GM12878 (cell line): ENCODE results near the gene CASP6. TPM values are rescaled to one million over a fixed set of nuclear protein-coding genes. Genes with fewer than 3 reads are reported as not detected.

Source experiments
- ATAC-seq: fragments of 200-7000 bp; cut with Tn5 transposase; 3 replicates; pipeline ENCODE4 v1.9.1; 2020; ENCODE audit warnings: mild to moderate bottlenecking, moderate library complexity
- BruUV-seq: library from RNA; stranded (reverse); fragments of 400-500 nt; replicated peaks from 2 replicates; lab custom pipeline; 2021; lab: Mats Ljungman, UMichigan
- CTCF ChIA-PET: fragments of 300-600 bp; sonication (Branson Sonifier 250); formaldehyde crosslinking; extraction: SDS; loops from one replicate; lab custom pipeline; 2021; ENCODE audit warnings: inconsistent platforms; lab: Yijun Ruan, JAX
- POLR2A ChIA-PET: fragments of 350-600 bp; formaldehyde crosslinking; extraction: SDS; loops from one replicate; lab custom pipeline; 2021; ENCODE audit warnings: inconsistent platforms; lab: Charles Lee
- RAD21 ChIA-PET: fragments of 300-600 bp; sonication (Branson Sonifier 250); formaldehyde crosslinking; loops from one replicate; lab custom pipeline; 2023; ENCODE audit warnings: antibody characterized with exemption; ENCODE audit not compliant: unreplicated experiment; lab: Charles Lee
- SMC1A ChIA-PET: fragments of 300-600 bp; sonication (Branson Sonifier 250); formaldehyde crosslinking; loops from one replicate; lab custom pipeline; 2023; ENCODE audit not compliant: unreplicated experiment, uncharacterized antibody; lab: Charles Lee
- DNase-seq: peaks from one replicate; pipeline ENCODE4 v3.0.0-alpha.2; 2011; ENCODE audit warnings: low read depth, low spot score
- FAIRE-seq: peaks from 3 replicates; lab custom pipeline; 2011; peaks lifted over from hg19 to GRCh38; lab: Jason Lieb, UNC
- H2AFZ ChIP-seq: 2 replicates; pipeline ENCODE4 v1.6.0; 2011; ENCODE audit warnings: low read depth, low read length, control low read depth; ENCODE audit not compliant: control insufficient read depth
- H3K27ac ChIP-seq: 2 replicates; pipeline ENCODE4 v1.5.1; 2011; ENCODE audit warnings: control low read depth; ENCODE audit not compliant: control insufficient read depth, insufficient read depth
- H3K27me3 ChIP-seq, 2 experiments: replicated peaks in 1 of 2; 2 replicates each; pipeline versions ENCODE4 v1.6.0 to v1.6.1; 2011; ENCODE audit warnings: low read length in 1 of 2; ENCODE audit not compliant: control insufficient read depth in 2 of 2, insufficient read depth in 2 of 2
- H3K36me3 ChIP-seq, 2 experiments: 2 replicates each; pipeline ENCODE4 v1.5.1; 2011; ENCODE audit warnings: low read length in 1 of 2; ENCODE audit not compliant: control insufficient read depth in 2 of 2, insufficient read depth in 2 of 2
- H3K4me1 ChIP-seq: 2 replicates; pipeline ENCODE4 v1.6.1; 2011; ENCODE audit warnings: mild to moderate bottlenecking, low read length, moderate library complexity, mixed read lengths; ENCODE audit not compliant: control insufficient read depth, insufficient read depth
- H3K4me2 ChIP-seq: 2 replicates; pipeline ENCODE4 v1.6.0; 2011; ENCODE audit warnings: control low read depth; ENCODE audit not compliant: control insufficient read depth, insufficient read depth
- H3K4me3 ChIP-seq: fragments of 200-600 bp; sonication (generic); 2 replicates; pipeline ENCODE4 v1.5.1; 2016
- H3K79me2 ChIP-seq: 2 replicates; pipeline ENCODE4 v1.6.0; 2011; ENCODE audit warnings: low read length; ENCODE audit not compliant: control insufficient read depth, insufficient read depth
- H3K9ac ChIP-seq: 2 replicates; pipeline ENCODE4 v1.8.0; 2011; ENCODE audit warnings: low read length, control low read depth, mixed read lengths; ENCODE audit not compliant: control insufficient read depth, insufficient read depth
- H3K9me3 ChIP-seq: replicated peaks from 3 replicates; pipeline ENCODE4 v1.5.1; 2011; ENCODE audit warnings: mild to moderate bottlenecking, low read length; ENCODE audit not compliant: control insufficient read depth, insufficient read depth
- H4K20me1 ChIP-seq: 2 replicates; pipeline ENCODE4 v1.6.0; 2011; ENCODE audit not compliant: control insufficient read depth, insufficient read depth
- GATAD2B ChIP-seq: fragments of 450-650 bp; conservative IDR thresholded peaks from 2 replicates; pipeline ENCODE4 v1.6.1; 2017; ENCODE audit warnings: low read depth, mild to moderate bottlenecking, moderate library complexity
- NKRF ChIP-seq: fragments of 450-650 bp; conservative IDR thresholded peaks from 2 replicates; pipeline ENCODE4 v1.6.1; 2017; ENCODE audit warnings: mild to moderate bottlenecking, moderate library complexity
- PAX8 ChIP-seq: fragments of 450-650 bp; IDR thresholded peaks from 2 replicates; pipeline ENCODE4 v1.6.1; 2017; ENCODE audit warnings: mild to moderate bottlenecking, moderate library complexity
- PKNOX1 ChIP-seq: fragments of 450-650 bp; IDR thresholded peaks from 2 replicates; pipeline ENCODE4 v1.6.1; 2016; ENCODE audit warnings: mild to moderate bottlenecking
- RUNX3 ChIP-seq: IDR thresholded peaks from 2 replicates; pipeline ENCODE4 v1.6.1; 2012; ENCODE audit warnings: low read length, inconsistent platforms
- ZNF274 ChIP-seq: IDR thresholded peaks from one replicate; pipeline ENCODE4 v1.8.0; 2011; ENCODE audit not compliant: insufficient read length, insufficient read depth
- WGBS: methylation state at CpG from one replicate; pipeline ENCODE4 v1.1.6; 2016; ENCODE audit warnings: low lambda C conversion rate; ENCODE audit not compliant: insufficient replicate concordance, insufficient coverage; ENCODE audit errors: missing lambda C conversion rate; 5-methylcytosine and 5-hydroxymethylcytosine counted together
- in situ Hi-C: fragments of 300-500 bp; cut with MboI; formaldehyde crosslinking; loops from 9 replicates; pipeline ENCODE4 v1.14.3; 2018; ENCODE audit warnings: mixed read lengths
- intact Hi-C: fragments of 100-400 bp; cut with micrococcal nuclease; formaldehyde crosslinking; loops from one replicate; pipeline ENCODE4 v1.14.2; 2022; ENCODE audit not compliant: unreplicated experiment
- polyA plus RNA-seq, 11 experiments: library from polyadenylated mRNA; depleted of rRNA in 4 of 11; unstranded in 6 of 11; stranded (reverse) in 5 of 11; fragments of >200 nt; fragmentation: Nextera tagmentation in 4 of 11; fragmentation: Illumina TruSeq in 1 of 11; extraction: Ambion mirVana in 4 of 11; extraction: Trizol in 1 of 11; gene quantifications; 1 replicate in 1 of 11; 2 replicates in 10 of 11; pipeline versions ENCODE4 v1.2.1 to v1.2.3, GENCODE V29; 2011 to 2016; ENCODE audit warnings: inconsistent platforms in 2 of 11, missing spikeins in 2 of 11, low read depth in 1 of 11
- total RNA-seq, 4 experiments: library from RNA; depleted of rRNA in 3 of 4; stranded (reverse); fragments of >200 nt in 3 of 4; fragmentation: Illumina TruSeq in 1 of 4; extraction: Trizol in 1 of 4; gene quantifications; 2 replicates each; pipeline versions ENCODE4 v1.2.1 to v1.2.3, GENCODE V29; 2013 to 2021
- TF ChIP-seq, protein P1 (sequence below): fragments of 450-650 bp; IDR thresholded peaks from 2 replicates; pipeline ENCODE4 v1.6.1; 2017; ENCODE audit warnings: antibody characterized with exemption, mild to moderate bottlenecking, moderate library complexity

Gene CASP6
- total and polyA plus RNA-seq, 10 of the 15 experiments (the other 5 are each of a cell fraction or from before 2014, with no cell fraction given) = 20.0 to 66.8 (median 30.8) TPM

- no peak overlapping the region for H3K27ac ChIP-seq
- no TSS peak for BruUV-seq
- intact Hi-C loops = no loop called here
- H3K9me3 ChIP-seq = no peaks in the 10 kb centered on the region
- no peak for ATAC-seq
- H3K36me3 ChIP-seq = no peaks in the 10 kb centered on the region
- POLR2A ChIA-PET = no interaction called here
- H2AFZ ChIP-seq = no peak overlapping the region
- CTCF ChIA-PET = interaction anchor here (1.6 to 2.0 kb wide), 2 partner anchors 32 to 89 kb away, joined by 3 to 4 read pairs; no protein-coding TSS in a partner anchor
- RAD21 ChIA-PET = interaction anchor here (1.1 kb wide), 1 partner anchor 32 kb away, joined by 3 read pairs; no protein-coding TSS in a partner anchor
- no peak for DNase-seq
- in situ Hi-C loops = no loop called here
- H3K4me1 ChIP-seq = no peaks in the 10 kb centered on the region
- H3K9ac ChIP-seq = no peak overlapping the region
- H3K27me3 ChIP-seq = no peaks in the 10 kb centered on the region
- FAIRE-seq = no peak
- no peaks in the 10 kb centered on the region for H4K20me1 ChIP-seq
- no peak for TF ChIP-seq GATAD2B
- TF ChIP-seq PKNOX1 = peak; percentile 28; the same call in 1 of the 2 replicates
- H3K4me3 ChIP-seq = no peak overlapping the region
- SMC1A ChIA-PET = no interaction called here
- H3K79me2 ChIP-seq = no peaks in the 10 kb centered on the region
- WGBS = 62% methylated on average over 7 of the region's 7 CpGs
- H3K4me2 ChIP-seq = no peak overlapping the region
These were observed 32.5 kb upstream of the CASP6 start for GRCh38 chr4:109735566-109736365.

- Histone ChIP-seq H3K27ac (no peak overlapping the region), H3K4me3 (no peak overlapping the region), H4K20me1 (no peaks in the 10 kb centered on the region)
- intact Hi-C loops = no loop called here
- TF ChIP-seq PAX8 = no peak
- no peak for TF ChIP-seq NKRF
- no peak for TF ChIP-seq RUNX3
- TF ChIP-seq, protein P1, sequence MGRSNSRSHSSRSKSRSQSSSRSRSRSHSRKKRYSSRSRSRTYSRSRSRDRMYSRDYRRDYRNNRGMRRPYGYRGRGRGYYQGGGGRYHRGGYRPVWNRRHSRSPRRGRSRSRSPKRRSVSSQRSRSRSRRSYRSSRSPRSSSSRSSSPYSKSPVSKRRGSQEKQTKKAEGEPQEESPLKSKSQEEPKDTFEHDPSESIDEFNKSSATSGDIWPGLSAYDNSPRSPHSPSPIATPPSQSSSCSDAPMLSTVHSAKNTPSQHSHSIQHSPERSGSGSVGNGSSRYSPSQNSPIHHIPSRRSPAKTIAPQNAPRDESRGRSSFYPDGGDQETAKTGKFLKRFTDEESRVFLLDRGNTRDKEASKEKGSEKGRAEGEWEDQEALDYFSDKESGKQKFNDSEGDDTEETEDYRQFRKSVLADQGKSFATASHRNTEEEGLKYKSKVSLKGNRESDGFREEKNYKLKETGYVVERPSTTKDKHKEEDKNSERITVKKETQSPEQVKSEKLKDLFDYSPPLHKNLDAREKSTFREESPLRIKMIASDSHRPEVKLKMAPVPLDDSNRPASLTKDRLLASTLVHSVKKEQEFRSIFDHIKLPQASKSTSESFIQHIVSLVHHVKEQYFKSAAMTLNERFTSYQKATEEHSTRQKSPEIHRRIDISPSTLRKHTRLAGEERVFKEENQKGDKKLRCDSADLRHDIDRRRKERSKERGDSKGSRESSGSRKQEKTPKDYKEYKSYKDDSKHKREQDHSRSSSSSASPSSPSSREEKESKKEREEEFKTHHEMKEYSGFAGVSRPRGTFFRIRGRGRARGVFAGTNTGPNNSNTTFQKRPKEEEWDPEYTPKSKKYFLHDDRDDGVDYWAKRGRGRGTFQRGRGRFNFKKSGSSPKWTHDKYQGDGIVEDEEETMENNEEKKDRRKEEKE = no peak
- TF ChIP-seq ZNF274 = no peak
- TF ChIP-seq, all 136 proteins: peak for 0
- Histone ChIP-seq H3K4me2 (no peak overlapping the region), H3K27me3 (no peaks in the 10 kb centered on the region), H3K9me3 (no peaks in the 10 kb centered on the region), H3K36me3 (no peaks in the 10 kb centered on the region), H2AFZ (no peak overlapping the region), H3K9ac (no peak overlapping the region), H3K4me1 (no peaks in the 10 kb centered on the region), H3K79me2 (peaks cover 5% of the 10 kb centered on the region)
- DNase-seq = no peak
- ChIA-PET POLR2A (no interaction called here), RAD21 (no interaction called here), CTCF (no interaction called here), SMC1A (interaction anchor here (1.0 kb wide), 1 partner anchor 43 kb away, joined by 5 read pairs; no protein-coding TSS in a partner anchor)
- ATAC-seq = no peak
- no peak for FAIRE-seq
- in situ Hi-C loops = no loop called here
- 55% methylated on average over 5 of the region's 5 CpGs for WGBS
- no TSS peak for BruUV-seq
These were observed 30.5 kb upstream of the CASP6 start for GRCh38 chr4:109733728-109734127.
